ENCODE results near the gene DNM1. TPM values are rescaled to one million over a fixed set of nuclear protein-coding genes. Genes with fewer than 3 reads are reported as not detected.
"Not testable (repeated sequence)": the region's sequence is repeated elsewhere in the genome, so short reads cannot be mapped to it uniquely, and the experiment has no call there.

Gene DNM1
- total and polyA plus RNA-seq, 4 donors, result 0.29 to 5.9 (median 1.1) TPM

GRCh38 chr9:128180447-128180846 lies 22.7 kb upstream of the DNM1 start:
- DNase-seq (ENCODE audit: low spot score), result no peak
- WGBS, result 98% methylated on average over 8 of the region's 8 CpGs
- H3K9me3 ChIP-seq (ENCODE audit: control insufficient read depth in 4 of 4, low read length in 3 of 4), result no peaks in the 10 kb centered on the region
- H3K4me1 ChIP-seq (ENCODE audit: control insufficient read depth in 4 of 4, insufficient read depth in 4 of 4, low read length in 3 of 4), result no peaks in the 10 kb centered on the region
- no peak overlapping the region for H3K27ac ChIP-seq (ENCODE audit: low read depth in 1 of 2, low read length in 2 of 2)
- no peaks in the 10 kb centered on the region for H3K27me3 ChIP-seq (ENCODE audit: control insufficient read depth in 4 of 4, insufficient read depth in 4 of 4, low read length in 3 of 4)
- H3K4me3 ChIP-seq (ENCODE audit: low read depth in 1 of 3, low read length in 3 of 3), result no peak overlapping the region
- TF ChIP-seq RXRA (IDR thresholded peaks at IDR 0.05), result no peak
- no peak for TF ChIP-seq HNF4G (IDR thresholded peaks at IDR 0.05)
- no peak overlapping the region for H3K9ac ChIP-seq (ENCODE audit: low read depth in 1 of 2, low read length in 2 of 2)
- H3K36me3 ChIP-seq (ENCODE audit: control insufficient read depth in 4 of 4, insufficient read depth in 3 of 4, low read depth in 1 of 4, low read length in 3 of 4), result peaks cover 30 to 58% (median 38%) of the 10 kb centered on the region in 4 donors

DNA sequence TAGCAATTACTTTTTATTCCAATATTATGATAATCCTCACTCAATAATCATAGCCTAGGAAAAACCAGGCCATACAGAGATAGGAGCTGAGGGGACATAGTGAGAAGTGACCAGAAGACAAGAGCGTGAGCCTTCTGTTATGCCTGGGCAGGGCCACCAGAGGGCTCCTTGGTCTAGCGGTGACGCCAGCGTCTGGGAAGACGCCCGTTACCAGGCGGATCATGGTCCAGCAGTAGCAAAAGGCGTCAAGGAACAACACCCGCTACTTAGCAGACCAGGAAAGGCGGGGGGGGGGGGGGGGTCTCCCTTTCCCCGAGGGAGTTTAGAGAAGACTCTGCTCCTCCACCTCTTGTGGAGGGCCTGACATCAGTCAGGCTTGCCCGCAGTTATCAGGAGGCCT lies 21.7 kb upstream of the DNM1 start:
- not testable (repeated sequence) for H3K27ac ChIP-seq (ENCODE audit: low read depth in 1 of 2, low read length in 2 of 2); DNase-seq (ENCODE audit: low spot score); H3K9ac ChIP-seq (ENCODE audit: low read depth in 1 of 2, low read length in 2 of 2); H3K27me3 ChIP-seq (ENCODE audit: control insufficient read depth in 4 of 4, insufficient read depth in 4 of 4, low read length in 3 of 4); H3K4me3 ChIP-seq (ENCODE audit: low read depth in 1 of 3, low read length in 3 of 3); H3K9me3 ChIP-seq (ENCODE audit: control insufficient read depth in 4 of 4, low read length in 3 of 4); H3K4me1 ChIP-seq (ENCODE audit: control insufficient read depth in 4 of 4, insufficient read depth in 4 of 4, low read length in 3 of 4)
- 73% methylated on average over 12 of the region's 12 CpGs for WGBS
- TF ChIP-seq, protein P1, sequence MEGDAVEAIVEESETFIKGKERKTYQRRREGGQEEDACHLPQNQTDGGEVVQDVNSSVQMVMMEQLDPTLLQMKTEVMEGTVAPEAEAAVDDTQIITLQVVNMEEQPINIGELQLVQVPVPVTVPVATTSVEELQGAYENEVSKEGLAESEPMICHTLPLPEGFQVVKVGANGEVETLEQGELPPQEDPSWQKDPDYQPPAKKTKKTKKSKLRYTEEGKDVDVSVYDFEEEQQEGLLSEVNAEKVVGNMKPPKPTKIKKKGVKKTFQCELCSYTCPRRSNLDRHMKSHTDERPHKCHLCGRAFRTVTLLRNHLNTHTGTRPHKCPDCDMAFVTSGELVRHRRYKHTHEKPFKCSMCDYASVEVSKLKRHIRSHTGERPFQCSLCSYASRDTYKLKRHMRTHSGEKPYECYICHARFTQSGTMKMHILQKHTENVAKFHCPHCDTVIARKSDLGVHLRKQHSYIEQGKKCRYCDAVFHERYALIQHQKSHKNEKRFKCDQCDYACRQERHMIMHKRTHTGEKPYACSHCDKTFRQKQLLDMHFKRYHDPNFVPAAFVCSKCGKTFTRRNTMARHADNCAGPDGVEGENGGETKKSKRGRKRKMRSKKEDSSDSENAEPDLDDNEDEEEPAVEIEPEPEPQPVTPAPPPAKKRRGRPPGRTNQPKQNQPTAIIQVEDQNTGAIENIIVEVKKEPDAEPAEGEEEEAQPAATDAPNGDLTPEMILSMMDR (IDR thresholded peaks at IDR 0.05; ENCODE audit: low read depth, low read length, missing input control), result peak; percentile 16
- H3K36me3 ChIP-seq (ENCODE audit: control insufficient read depth in 4 of 4, insufficient read depth in 3 of 4, low read depth in 1 of 4, low read length in 3 of 4), result peaks cover 25 to 58% (median 32%) of the 10 kb centered on the region in 4 donors

DNA sequence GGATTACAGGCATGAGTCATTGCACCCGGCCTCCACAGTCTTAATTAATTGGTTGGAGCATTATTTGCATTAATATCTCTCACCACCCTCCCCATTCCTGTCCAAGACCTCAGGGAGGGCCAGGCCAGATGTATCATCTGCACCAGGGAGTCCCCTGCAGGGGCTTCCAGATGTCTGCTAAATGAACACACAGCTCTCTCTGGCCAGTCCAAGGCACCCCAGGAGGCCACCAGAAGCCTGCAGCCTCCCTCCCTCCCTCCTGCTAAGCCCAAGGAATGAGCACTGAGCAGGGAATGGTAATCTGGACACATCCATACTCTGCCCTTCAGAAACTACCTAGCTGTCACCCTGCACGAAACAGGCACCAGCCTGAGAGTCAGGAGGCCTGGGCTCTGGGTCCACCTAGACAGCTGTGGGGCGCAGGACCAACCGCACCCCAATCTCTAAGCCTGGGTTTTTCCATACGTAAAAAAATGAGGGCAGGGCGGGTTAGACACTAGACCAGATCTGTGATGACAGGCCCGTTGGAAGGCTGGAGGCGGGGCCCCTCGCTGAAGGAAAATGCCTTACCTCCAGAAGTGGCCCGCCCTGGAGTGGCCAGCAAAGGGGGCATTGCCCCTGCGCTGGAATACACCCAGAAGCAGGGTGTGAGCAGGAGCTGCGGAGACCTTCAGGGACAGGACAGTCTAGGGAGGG lies 20.1 kb upstream of the DNM1 start:
- Histone ChIP-seq H3K4me3 (ENCODE audit: low read depth in 1 of 3, low read length in 3 of 3) (no peak overlapping the region), H3K4me1 (ENCODE audit: control insufficient read depth in 4 of 4, insufficient read depth in 4 of 4, low read length in 3 of 4) (no peaks in the 10 kb centered on the region), H3K9me3 (ENCODE audit: control insufficient read depth in 4 of 4, low read length in 3 of 4) (no peaks in the 10 kb centered on the region), H3K27me3 (ENCODE audit: control insufficient read depth in 4 of 4, insufficient read depth in 4 of 4, low read length in 3 of 4) (no peaks in the 10 kb centered on the region), H3K27ac (ENCODE audit: low read depth in 1 of 2, low read length in 2 of 2) (no peak overlapping the region), H3K36me3 (ENCODE audit: control insufficient read depth in 4 of 4, insufficient read depth in 3 of 4, low read depth in 1 of 4, low read length in 3 of 4) (peaks cover 20 to 46% (median 25%) of the 10 kb centered on the region in 4 donors), H3K9ac (ENCODE audit: low read depth in 1 of 2, low read length in 2 of 2) (no peak overlapping the region)
- 94% methylated on average over 12 of the region's 12 CpGs for WGBS
- DNase-seq (ENCODE audit: low spot score), result no peak
- TF ChIP-seq, protein P2, sequence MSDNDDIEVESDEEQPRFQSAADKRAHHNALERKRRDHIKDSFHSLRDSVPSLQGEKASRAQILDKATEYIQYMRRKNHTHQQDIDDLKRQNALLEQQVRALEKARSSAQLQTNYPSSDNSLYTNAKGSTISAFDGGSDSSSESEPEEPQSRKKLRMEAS (IDR thresholded peaks at IDR 0.05), result no peak
- TF ChIP-seq, protein P3, sequence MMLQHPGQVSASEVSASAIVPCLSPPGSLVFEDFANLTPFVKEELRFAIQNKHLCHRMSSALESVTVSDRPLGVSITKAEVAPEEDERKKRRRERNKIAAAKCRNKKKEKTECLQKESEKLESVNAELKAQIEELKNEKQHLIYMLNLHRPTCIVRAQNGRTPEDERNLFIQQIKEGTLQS (IDR thresholded peaks at IDR 0.05), result no peak
- no peak for TF ChIP-seq RXRA (IDR thresholded peaks at IDR 0.05)
- TF ChIP-seq, protein P4, sequence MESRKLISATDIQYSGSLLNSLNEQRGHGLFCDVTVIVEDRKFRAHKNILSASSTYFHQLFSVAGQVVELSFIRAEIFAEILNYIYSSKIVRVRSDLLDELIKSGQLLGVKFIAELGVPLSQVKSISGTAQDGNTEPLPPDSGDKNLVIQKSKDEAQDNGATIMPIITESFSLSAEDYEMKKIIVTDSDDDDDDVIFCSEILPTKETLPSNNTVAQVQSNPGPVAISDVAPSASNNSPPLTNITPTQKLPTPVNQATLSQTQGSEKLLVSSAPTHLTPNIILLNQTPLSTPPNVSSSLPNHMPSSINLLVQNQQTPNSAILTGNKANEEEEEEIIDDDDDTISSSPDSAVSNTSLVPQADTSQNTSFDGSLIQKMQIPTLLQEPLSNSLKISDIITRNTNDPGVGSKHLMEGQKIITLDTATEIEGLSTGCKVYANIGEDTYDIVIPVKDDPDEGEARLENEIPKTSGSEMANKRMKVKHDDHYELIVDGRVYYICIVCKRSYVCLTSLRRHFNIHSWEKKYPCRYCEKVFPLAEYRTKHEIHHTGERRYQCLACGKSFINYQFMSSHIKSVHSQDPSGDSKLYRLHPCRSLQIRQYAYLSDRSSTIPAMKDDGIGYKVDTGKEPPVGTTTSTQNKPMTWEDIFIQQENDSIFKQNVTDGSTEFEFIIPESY (IDR thresholded peaks at IDR 0.05), result no peak
- TF ChIP-seq YY1 (IDR thresholded peaks at IDR 0.05), result no peak
- TF ChIP-seq REST (IDR thresholded peaks at IDR 0.05), result no peak
- no peak for TF ChIP-seq HNF4G (IDR thresholded peaks at IDR 0.05)
- TF ChIP-seq, protein P1 (IDR thresholded peaks at IDR 0.05; ENCODE audit: low read depth, low read length, missing input control), result no peak
- no peak for TF ChIP-seq TAF1 (conservative IDR thresholded peaks at IDR 0.05)
- TF ChIP-seq NR2F2 (IDR thresholded peaks at IDR 0.05), result no peak
- TF ChIP-seq EGR1 (IDR thresholded peaks at IDR 0.05; ENCODE audit: low read depth in 2 of 2), result no peak
- TF ChIP-seq FOXA2 (IDR thresholded peaks at IDR 0.05), result no peak
- TF ChIP-seq HNF4A (conservative IDR thresholded peaks at IDR 0.05), result no peak
- no peak for TF ChIP-seq RAD21 (IDR thresholded peaks at IDR 0.05)
- TF ChIP-seq FOXA1 (IDR thresholded peaks at IDR 0.05), result no peak

All from liver (tissue), 9 donors.